ENCODE data around the gene PCSK4. TPM values are rescaled to one million over a fixed set of nuclear protein-coding genes. Genes with fewer than 3 reads are reported as not detected.

PCSK4 gene
- polyA plus RNA-seq, 1 of the 3 experiments (the other 2 are of a cell fraction), result 6.6 TPM

GRCh38 chr19:1510807-1511206, 20.7 kb upstream of the PCSK4 start:
- CTCF ChIA-PET, result no interaction called here

More at GRCh38 chr19:1510807-1511206, 20.7 kb upstream of the PCSK4 start:
- no peaks in the 10 kb centered on the region for H3K27me3 ChIP-seq (ENCODE audit: insufficient read depth)
- no peak overlapping the region for H2AFZ ChIP-seq (ENCODE audit: low read depth)
- DNase-seq, result no peak
- 45% methylated on average over 8 of the region's 9 CpGs for WGBS (ENCODE audit: low lambda C conversion rate)
- H3K4me3 ChIP-seq (ENCODE audit: low read depth in 2 of 2, low read length in 1 of 2), result no peak overlapping the region
- no peaks in the 10 kb centered on the region for H3K9me3 ChIP-seq
- POLR2A ChIA-PET, result no interaction called here
- H4K20me1 ChIP-seq (ENCODE audit: insufficient read depth), result no peaks in the 10 kb centered on the region
- peaks cover 20% of the 10 kb centered on the region for H3F3A ChIP-seq (replicated peaks; ENCODE audit: insufficient read depth)
- H3K4me2 ChIP-seq, result no peak overlapping the region
- H3K27ac ChIP-seq (ENCODE audit: low read depth in 2 of 2, low read length in 1 of 2), result no peak overlapping the region
- no peaks in the 10 kb centered on the region for H3K9me2 ChIP-seq
- peaks cover 0 to 8% of the 10 kb centered on the region in 2 experiments; a peak in 1 of 4 replicates for H3K4me1 ChIP-seq (ENCODE audit: control insufficient read depth in 1 of 2, insufficient read depth in 2 of 2, low read depth in 1 of 2, low read length in 1 of 2)
- H3K36me3 ChIP-seq (replicated peaks in 1 of 2; ENCODE audit: control insufficient read depth in 1 of 2, insufficient read depth in 2 of 2, low read length in 1 of 2), result no peaks in the 10 kb centered on the region
- H3K79me2 ChIP-seq (ENCODE audit: insufficient read depth), result no peaks in the 10 kb centered on the region
- H3K9ac ChIP-seq, result no peak overlapping the region
- TF ChIP-seq GABPA (IDR thresholded peaks at IDR 0.05; ENCODE audit: low read depth), result no peak
- no peak for TF ChIP-seq REST (IDR thresholded peaks at IDR 0.05; ENCODE audit: low read depth, low read length)
- no peak for TF ChIP-seq SIN3A (IDR thresholded peaks at IDR 0.05; ENCODE audit: borderline replicate concordance, low read depth, low read length)
- no peak for TF ChIP-seq YY1 (IDR thresholded peaks at IDR 0.05; ENCODE audit: low read depth)
- no peak for TF ChIP-seq CHD2 (IDR thresholded peaks at IDR 0.05; ENCODE audit: low read length, partially characterized antibody)
- TF ChIP-seq FOXM1 (IDR thresholded peaks at IDR 0.05; ENCODE audit: low read depth), result no peak
- TF ChIP-seq CTCF (IDR thresholded peaks at IDR 0.05), result no peak
- no peak for TF ChIP-seq EP300 (IDR thresholded peaks at IDR 0.05; ENCODE audit: borderline replicate concordance in 1 of 2, low read depth in 1 of 2, low read length in 1 of 2)
- no peak for TF ChIP-seq NRF1 (IDR thresholded peaks at IDR 0.05; ENCODE audit: low read depth, low read length)
- no peak for TF ChIP-seq MEF2A (IDR thresholded peaks at IDR 0.05; ENCODE audit: borderline replicate concordance, low read depth)

Data from SK-N-SH (cell line).